Stimulated activated CD4-positive, alpha-beta T cell treated with anti-CD3 and anti-CD28 coated beads, Interleukin-12 subunit alpha, Interleukin-12 subunit beta, amount 100 ng/mL, for 48 hours (primary cell): Measurements from ENCODE around the gene FNDC3B.

Experiments used
- DNase-seq, 3 donors: peaks; one replicate each; pipeline ENCODE4 v3.0.0-alpha.2; 2020; ENCODE audit warnings: low read depth in 2 of 3, low spot score in 1 of 3

The FNDC3B gene

DNA sequence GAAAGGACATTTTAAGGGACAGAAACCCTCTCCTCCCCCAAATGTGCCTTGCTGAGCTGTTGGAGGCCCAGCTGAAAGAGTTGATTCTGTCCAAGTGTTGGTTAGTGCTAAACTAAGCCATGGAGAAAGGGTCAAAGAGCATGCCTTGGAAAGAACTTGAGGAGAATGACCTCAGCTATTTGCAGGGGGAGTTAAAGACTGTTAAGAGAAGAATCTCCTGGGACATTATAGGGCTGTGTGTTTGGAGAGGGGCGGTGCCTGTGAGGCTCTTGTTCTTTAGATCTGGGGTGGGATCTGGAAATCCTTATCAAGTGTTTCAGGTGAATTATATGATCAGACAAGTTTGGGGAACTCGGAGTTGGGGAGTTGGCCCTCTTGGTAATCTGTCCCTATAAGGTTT lies 13.0 kb downstream of the FNDC3B start:
- DNase-seq: no peak

DNA sequence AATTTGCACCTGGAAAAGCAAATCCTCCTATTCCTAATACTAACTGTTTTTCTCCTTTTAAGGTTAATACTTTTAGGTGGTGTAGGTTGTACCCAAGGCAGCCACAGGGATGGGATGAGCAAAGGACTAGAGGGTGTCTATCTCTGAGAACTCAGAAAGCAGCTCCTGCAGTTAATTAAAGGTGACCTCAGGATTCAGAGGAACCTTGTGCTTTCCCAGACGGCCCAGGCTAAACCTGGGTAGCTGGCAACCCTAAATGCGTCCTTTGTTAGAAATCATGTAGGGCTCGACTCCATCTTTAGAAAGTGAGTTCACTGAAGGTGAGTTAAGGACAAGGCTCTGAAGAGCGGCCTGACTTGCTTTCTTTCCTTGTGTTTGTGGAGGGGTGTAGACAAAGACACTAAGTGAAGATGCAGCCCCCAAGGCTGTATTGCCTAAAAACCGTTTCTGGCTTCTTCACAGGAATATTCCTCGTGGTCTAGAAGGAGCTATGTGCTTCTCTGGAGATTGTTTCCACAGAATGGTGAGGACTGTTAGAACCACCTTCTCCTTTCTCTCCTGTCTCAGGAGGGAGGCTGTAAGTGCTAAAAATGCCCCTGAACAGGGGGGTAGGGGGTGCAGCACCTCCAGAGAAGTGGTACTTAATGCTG lies 14.9 kb downstream of the FNDC3B start:
- no peak for DNase-seq

DNA sequence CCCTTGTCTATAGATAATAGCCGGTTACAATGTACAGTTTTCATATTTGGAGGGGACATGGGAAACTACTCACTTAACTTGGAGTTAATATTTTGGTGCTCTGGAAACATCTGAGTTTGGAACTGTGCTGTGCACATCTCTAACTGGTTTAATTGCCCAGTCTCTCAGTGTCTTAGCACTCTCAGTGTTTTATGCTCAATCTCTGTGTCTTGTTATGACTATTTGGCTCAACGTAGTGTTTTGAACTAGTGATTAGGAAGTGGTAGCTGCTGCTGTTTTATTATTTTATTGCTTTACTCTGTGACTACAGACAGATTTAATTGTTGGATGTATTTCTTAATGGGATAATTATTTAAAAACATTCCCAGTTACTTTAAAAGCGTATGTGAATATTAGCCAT lies 17.0 kb downstream of the FNDC3B start:
- no peak for DNase-seq

DNA sequence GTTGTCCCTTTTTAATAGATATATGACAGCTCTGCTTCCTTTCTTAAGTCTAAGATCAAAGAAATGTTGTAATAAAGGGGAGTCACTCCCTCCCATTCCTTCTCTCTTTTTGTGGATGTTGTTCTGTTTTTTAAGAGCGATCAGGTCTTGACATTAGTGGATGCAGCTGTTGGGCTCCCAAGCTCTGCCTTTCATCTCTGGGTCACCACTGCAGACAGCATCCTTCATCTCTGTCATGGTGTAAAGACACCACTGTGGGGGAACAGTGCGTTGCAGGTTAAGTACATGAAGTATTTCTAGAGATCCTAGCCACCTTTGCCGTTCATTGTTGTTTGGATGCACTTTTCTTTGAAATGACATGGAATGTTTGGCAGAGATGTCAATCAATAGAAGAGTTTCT lies 17.7 kb downstream of the FNDC3B start:
- DNase-seq: no peak

GRCh38 chr3:172057624-172058327 lies 18.4 kb downstream of the FNDC3B start:
- no peak for DNase-seq

DNA sequence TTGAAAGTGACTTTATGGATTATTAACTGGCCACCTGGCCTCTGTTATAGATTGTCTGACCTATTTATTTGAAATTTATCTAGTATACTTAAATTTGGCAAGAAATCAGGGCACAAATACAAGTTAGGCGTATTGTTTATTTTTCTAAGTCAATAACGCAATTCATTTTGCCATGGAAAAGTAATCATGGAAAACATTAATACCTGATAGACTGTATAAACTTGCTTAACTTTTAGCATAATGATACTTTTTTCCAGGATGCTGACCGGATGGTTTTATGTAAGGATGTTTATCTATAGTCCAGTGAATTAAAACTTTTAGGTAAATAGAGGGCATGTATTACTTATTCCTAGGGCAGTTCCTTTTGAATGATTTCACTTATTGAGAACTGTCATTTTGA lies 20.2 kb downstream of the FNDC3B start:
- no peak for DNase-seq

DNA sequence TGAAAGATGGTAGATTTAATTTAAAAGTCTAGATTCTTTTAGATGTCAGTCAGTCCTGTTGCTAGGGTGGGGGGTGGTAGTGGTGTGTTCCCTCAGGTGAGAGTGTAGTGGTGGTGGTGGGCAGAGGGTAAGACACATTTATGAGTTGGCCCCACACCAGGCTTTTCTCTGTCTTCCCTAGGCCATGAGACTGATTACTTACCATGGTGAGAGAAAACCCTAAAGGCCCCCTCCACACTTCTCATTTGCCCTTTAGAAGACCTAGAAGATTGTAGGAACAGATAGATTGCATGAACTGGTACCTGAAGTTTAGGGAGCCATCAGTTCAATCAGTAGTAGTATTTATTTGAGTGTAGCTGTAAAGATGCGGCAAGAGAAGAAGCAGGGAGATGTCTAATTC lies 20.9 kb downstream of the FNDC3B start:
- DNase-seq: no peak

DNA sequence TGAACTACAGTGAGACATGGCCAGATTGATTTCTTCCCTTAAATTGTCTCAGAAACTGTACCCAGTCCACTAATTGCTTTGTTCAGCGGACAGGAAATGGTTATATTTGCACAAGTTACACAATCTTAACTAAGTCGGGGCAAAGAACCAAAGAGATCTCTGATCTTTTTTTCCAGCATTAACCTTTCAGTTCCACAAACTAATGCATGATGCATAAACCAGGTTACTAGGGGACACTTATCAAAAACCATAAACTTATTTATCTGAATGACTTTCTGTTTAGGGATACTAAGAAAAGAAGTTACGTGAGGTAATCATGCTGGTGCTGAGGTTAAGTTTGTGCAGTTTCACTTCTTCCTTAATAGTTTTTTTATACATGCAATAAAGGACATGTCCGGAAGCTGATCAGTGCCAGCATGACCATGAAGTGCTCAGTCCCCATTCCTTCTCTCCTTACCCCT lies 22.4 kb downstream of the FNDC3B start:
- DNase-seq: no peak

- no peak for DNase-seq
These were observed 23.4 kb downstream of the FNDC3B start for GRCh38 chr3:172062761-172063160.

DNA sequence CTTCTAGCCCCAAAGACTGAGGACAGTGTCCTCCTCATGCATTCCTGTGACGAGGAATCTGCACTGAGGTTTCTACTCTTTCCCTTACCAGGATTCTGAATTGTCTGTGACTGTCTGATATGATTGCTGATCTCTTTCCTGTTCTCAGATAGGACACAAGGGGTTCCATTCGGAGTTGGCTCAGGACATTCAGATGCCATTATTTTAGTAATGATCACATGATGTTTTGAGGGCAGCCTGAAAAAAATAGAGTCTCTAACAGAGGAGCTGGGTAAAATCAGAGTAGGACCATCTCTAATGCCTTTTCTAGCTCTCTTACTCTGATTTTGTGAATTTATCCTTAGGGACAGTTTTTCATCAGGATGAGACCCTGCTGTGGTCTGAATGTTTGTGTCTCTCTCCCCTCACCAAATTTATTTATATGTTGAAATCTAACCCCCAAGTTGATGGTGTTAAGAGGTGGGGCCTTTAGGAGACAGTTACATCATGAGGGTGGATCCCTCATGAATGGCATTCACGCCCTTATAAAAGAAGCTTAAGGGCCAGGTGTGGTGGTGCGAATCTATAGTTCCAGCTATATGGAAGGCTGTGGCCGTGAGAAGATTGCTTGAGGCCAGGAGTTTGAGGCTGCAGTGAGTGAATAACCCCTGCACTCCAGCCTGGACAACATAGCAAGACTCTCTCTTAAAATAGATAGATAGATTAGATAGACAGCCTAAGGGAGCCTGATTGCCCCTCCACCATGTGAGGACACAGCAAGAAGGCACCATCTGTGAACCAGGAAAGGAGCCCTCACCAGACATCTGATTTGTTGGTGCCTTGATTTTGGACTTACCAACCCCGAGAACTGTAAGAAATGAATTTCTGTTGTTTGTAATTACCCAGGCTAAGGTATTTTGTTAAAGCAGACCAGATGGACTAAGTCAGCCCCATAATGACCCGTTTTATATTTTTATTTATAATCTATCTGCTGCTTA lies 24.4 kb downstream of the FNDC3B start:
- DNase-seq: no peak

DNA sequence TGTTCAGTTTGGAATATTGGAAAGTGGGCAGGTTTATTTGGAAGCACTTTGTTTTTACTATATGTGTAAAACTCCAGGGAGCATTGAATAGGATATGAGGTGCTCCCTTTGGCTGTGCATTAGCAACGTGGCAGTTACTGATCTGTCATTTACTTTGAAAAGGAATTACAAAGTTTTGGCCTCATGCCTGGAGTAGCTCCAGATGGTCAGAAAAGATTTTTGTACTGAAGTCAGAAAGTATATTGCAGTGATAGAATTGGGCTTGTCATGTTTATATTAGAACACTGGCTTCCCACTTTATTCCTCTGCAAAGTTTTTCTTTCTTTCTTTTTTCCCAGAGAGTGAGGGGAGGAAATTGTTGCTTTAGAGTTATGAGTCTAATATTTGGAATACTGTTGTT lies 26.1 kb downstream of the FNDC3B start:
- DNase-seq: no peak

- no peak for DNase-seq
These were observed 26.8 kb downstream of the FNDC3B start for GRCh38 chr3:172065967-172066762.

GRCh38 chr3:172066880-172067796 lies 27.8 kb downstream of the FNDC3B start:
- no peak for DNase-seq

GRCh38 chr3:172067837-172068440 lies 28.6 kb downstream of the FNDC3B start:
- no peak for DNase-seq

- no peak for DNase-seq
These were observed 29.6 kb downstream of the FNDC3B start for GRCh38 chr3:172068977-172069376.

- no peak for DNase-seq
These were observed 30.1 kb downstream of the FNDC3B start for GRCh38 chr3:172069478-172069877.

DNA sequence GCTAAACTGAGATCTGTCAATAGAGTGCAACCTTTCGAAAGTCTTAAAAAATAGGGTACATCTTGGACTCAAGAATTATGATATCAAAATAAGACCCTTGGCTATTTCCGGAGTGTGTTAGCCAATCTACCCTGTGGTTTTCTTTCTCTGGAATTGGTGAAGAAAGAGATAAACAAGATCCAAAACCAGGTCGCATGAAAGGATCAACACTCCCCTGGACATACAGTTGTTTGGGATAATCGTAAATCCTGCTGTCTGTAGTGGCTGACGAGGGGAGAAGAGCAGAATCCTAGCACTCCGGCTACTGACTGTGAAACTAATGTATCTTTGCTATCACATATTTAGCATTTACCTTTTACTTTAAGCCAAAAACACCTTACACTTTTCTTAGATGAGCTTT lies 30.9 kb downstream of the FNDC3B start:
- DNase-seq: no peak

GRCh38 chr3:172070802-172071201 lies 31.4 kb downstream of the FNDC3B start:
- no peak for DNase-seq

DNA sequence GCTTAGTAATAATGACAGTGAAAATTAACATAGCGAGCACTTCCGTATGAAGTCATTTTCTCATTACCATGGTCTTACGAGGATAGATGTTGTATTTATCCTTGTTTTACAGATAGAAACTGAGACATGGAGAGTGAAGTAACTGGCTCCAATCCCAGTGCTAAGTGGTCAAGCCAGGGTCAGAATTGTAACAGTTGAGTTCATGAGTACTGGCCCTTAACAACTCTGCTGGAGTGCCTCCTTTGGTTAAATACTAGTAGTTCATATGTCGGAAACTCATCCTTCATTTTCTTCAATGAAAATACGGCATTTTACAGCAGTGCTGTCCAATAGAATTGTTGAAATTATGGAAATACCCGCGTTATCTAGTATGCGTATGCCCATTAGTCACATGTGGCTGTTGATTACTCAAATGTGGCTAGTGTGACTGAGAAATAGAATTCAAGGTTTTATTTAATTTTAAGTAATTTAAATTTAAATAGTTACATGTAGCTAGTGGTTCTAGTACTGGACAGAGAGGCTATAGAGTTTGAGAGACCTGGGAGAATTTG lies 32.5 kb downstream of the FNDC3B start:
- no peak for DNase-seq
